Activated CD8-positive, alpha-beta T cell treated with anti-CD3 and anti-CD28 coated beads for 36 hours (primary cell): ENCODE data around the gene DCAF10. TPM values are rescaled to one million over a fixed set of nuclear protein-coding genes. Genes with fewer than 3 reads are reported as not detected.
"Not testable (repeated sequence)": the region's sequence is repeated elsewhere in the genome, so short reads cannot be mapped to it uniquely, and the experiment has no call there.

Source experiments
- ATAC-seq: fragments of 200-7000 bp; cut with Tn5 transposase; one replicate; pipeline ENCODE4 v1.10.0; 2021; ENCODE audit warnings: mild to moderate bottlenecking, moderate library complexity
- CTCF ChIA-PET: fragments of 350-600 bp; sonication (Branson Sonifier 250); formaldehyde crosslinking; loops from one replicate; lab custom pipeline; 2021; ENCODE audit warnings: antibody characterized with exemption; lab: Charles Lee
- POLR2A ChIA-PET: fragments of 350-600 bp; sonication (Branson Sonifier 250); formaldehyde crosslinking; loops from one replicate; lab custom pipeline; 2021; ENCODE audit warnings: antibody characterized with exemption; lab: Charles Lee
- DNase-seq: peaks from one replicate; pipeline ENCODE4 v3.0.0-alpha.2; 2020
- H3K27ac Mint-ChIP-seq: one replicate; pipeline ENCODE4 v1.8.0; 2021; ENCODE audit warnings: mild to moderate bottlenecking, mixed read lengths
- H3K27me3 Mint-ChIP-seq: one replicate; pipeline ENCODE4 v1.8.0; 2021; ENCODE audit warnings: mixed read lengths
- H3K36me3 Mint-ChIP-seq: one replicate; pipeline ENCODE4 v1.8.0; 2021; ENCODE audit warnings: low read depth, mixed read lengths
- H3K4me1 Mint-ChIP-seq: one replicate; pipeline ENCODE4 v1.8.0; 2021; ENCODE audit warnings: low read depth, mixed read lengths
- H3K4me3 Mint-ChIP-seq: one replicate; pipeline ENCODE4 v1.8.0; 2021; ENCODE audit warnings: mild to moderate bottlenecking, moderate library complexity, mixed read lengths
- H3K9me3 Mint-ChIP-seq: one replicate; pipeline ENCODE4 v1.8.0; 2021; ENCODE audit warnings: mixed read lengths
- CTCF ChIP-seq: fragments of 200-600 bp; IDR thresholded peaks from one replicate; pipeline ENCODE4 v1.8.0; 2022; ENCODE audit warnings: antibody characterized with exemption, mild to moderate bottlenecking
- intact Hi-C: fragments of 100-400 bp; cut with micrococcal nuclease; formaldehyde crosslinking; loops from one replicate; pipeline ENCODE4 v1.10.0; 2022
- total RNA-seq, 2 experiments: library from RNA; stranded (reverse); gene quantifications; one replicate each; pipeline ENCODE4 v1.2.3, GENCODE V29; 2021

The DCAF10 gene
- total RNA-seq, 2 experiments from 2014 or later = 14.7 to 15.2 TPM

GRCh38 chr9:37889536-37889935 is 88.9 kb downstream of the DCAF10 start:
- intact Hi-C loops = no loop called here
- POLR2A ChIA-PET = no interaction called here
- no peak overlapping the region for H3K27ac Mint-ChIP-seq
- ATAC-seq = no peak
- CTCF ChIA-PET = no interaction called here
- no peaks in the 10 kb centered on the region for H3K27me3 Mint-ChIP-seq
- H3K9me3 Mint-ChIP-seq = no peaks in the 10 kb centered on the region
- H3K36me3 Mint-ChIP-seq = peaks cover 52% of the 10 kb centered on the region
- no peak for DNase-seq
- no peak for TF ChIP-seq CTCF
- H3K4me3 Mint-ChIP-seq = no peak overlapping the region
- H3K4me1 Mint-ChIP-seq = peaks cover 6% of the 10 kb centered on the region

- H3K27me3 Mint-ChIP-seq, H3K4me1 Mint-ChIP-seq, H3K9me3 Mint-ChIP-seq, ATAC-seq, intact Hi-C loops, POLR2A ChIA-PET, CTCF ChIA-PET, H3K4me3 Mint-ChIP-seq, DNase-seq, H3K27ac Mint-ChIP-seq: not testable (repeated sequence)
- peaks cover 52% of the 10 kb centered on the region for H3K36me3 Mint-ChIP-seq
Measured at GRCh38 chr9:37891042-37891441, 90.4 kb downstream of the DCAF10 start.

GRCh38 chr9:37892063-37892462 is 91.5 kb downstream of the DCAF10 start:
- intact Hi-C loops = no loop called here
- no peaks in the 10 kb centered on the region for H3K27me3 Mint-ChIP-seq
- peaks cover 58% of the 10 kb centered on the region for H3K36me3 Mint-ChIP-seq
- ChIA-PET POLR2A (interaction anchor here (0.5 to 1.6 kb wide), 3 partner anchors 10 to 499 kb away, joined by 3 to 6 read pairs (median 3); no protein-coding TSS in a partner anchor), CTCF (no interaction called here)
- no peak overlapping the region for H3K4me3 Mint-ChIP-seq
- H3K9me3 Mint-ChIP-seq = no peaks in the 10 kb centered on the region
- no peaks in the 10 kb centered on the region for H3K4me1 Mint-ChIP-seq
- no peak overlapping the region for H3K27ac Mint-ChIP-seq
- TF ChIP-seq CTCF = no peak
- DNase-seq (no peak), ATAC-seq (no peak)

GRCh38 chr9:37897665-37898064 is 97.1 kb downstream of the DCAF10 start:
- H3K27ac Mint-ChIP-seq = peak overlapping the region; percentile 68
- CTCF ChIA-PET = interaction anchor here (1.2 to 1.3 kb wide), 2 partner anchors 15 to 16 kb away, joined by 3 read pairs; no protein-coding TSS in a partner anchor
- no peak for DNase-seq
- H3K4me3 Mint-ChIP-seq = no peak overlapping the region
- intact Hi-C loops = no loop called here
- peaks cover 15% of the 10 kb centered on the region for H3K4me1 Mint-ChIP-seq
- H3K9me3 Mint-ChIP-seq = no peaks in the 10 kb centered on the region
- no peak for TF ChIP-seq CTCF
- peaks cover 39% of the 10 kb centered on the region for H3K36me3 Mint-ChIP-seq
- H3K27me3 Mint-ChIP-seq = no peaks in the 10 kb centered on the region
- POLR2A ChIA-PET = no interaction called here
- ATAC-seq = no peak

GRCh38 chr9:37899041-37899440 is 98.4 kb downstream of the DCAF10 start:
- H3K27ac Mint-ChIP-seq = no peak overlapping the region
- H3K36me3 Mint-ChIP-seq = peaks cover 30% of the 10 kb centered on the region
- DNase-seq = no peak
- TF ChIP-seq CTCF = no peak
- CTCF ChIA-PET = interaction anchor here (1.3 kb wide), 1 partner anchor 14 kb away, joined by 3 read pairs; no protein-coding TSS in a partner anchor
- no peak for ATAC-seq
- POLR2A ChIA-PET = interaction anchor here (0.7 kb wide), 1 partner anchor 307 kb away, joined by 3 read pairs; no protein-coding TSS in a partner anchor
- no peak overlapping the region for H3K4me3 Mint-ChIP-seq
- no peaks in the 10 kb centered on the region for H3K9me3 Mint-ChIP-seq
- peaks cover 19% of the 10 kb centered on the region for H3K4me1 Mint-ChIP-seq
- no peaks in the 10 kb centered on the region for H3K27me3 Mint-ChIP-seq
- intact Hi-C loops = no loop called here
